GM12878 (cell line): ENCODE results near the gene SH2D5. TPM values are rescaled to one million over a fixed set of nuclear protein-coding genes. Genes with fewer than 3 reads are reported as not detected.

Source experiments
- ATAC-seq: fragments of 200-7000 bp; cut with Tn5 transposase; 3 replicates; pipeline ENCODE4 v1.9.1; 2020; ENCODE audit warnings: mild to moderate bottlenecking, moderate library complexity
- BruUV-seq: library from RNA; stranded (reverse); fragments of 400-500 nt; replicated peaks from 2 replicates; lab custom pipeline; 2021; lab: Mats Ljungman, UMichigan
- CTCF ChIA-PET: fragments of 300-600 bp; sonication (Branson Sonifier 250); formaldehyde crosslinking; extraction: SDS; loops from one replicate; lab custom pipeline; 2021; ENCODE audit warnings: inconsistent platforms; lab: Yijun Ruan, JAX
- POLR2A ChIA-PET: fragments of 350-600 bp; formaldehyde crosslinking; extraction: SDS; loops from one replicate; lab custom pipeline; 2021; ENCODE audit warnings: inconsistent platforms; lab: Charles Lee
- RAD21 ChIA-PET: fragments of 300-600 bp; sonication (Branson Sonifier 250); formaldehyde crosslinking; loops from one replicate; lab custom pipeline; 2023; ENCODE audit warnings: antibody characterized with exemption; ENCODE audit not compliant: unreplicated experiment; lab: Charles Lee
- SMC1A ChIA-PET: fragments of 300-600 bp; sonication (Branson Sonifier 250); formaldehyde crosslinking; loops from one replicate; lab custom pipeline; 2023; ENCODE audit not compliant: unreplicated experiment, uncharacterized antibody; lab: Charles Lee
- DNase-seq: peaks from one replicate; pipeline ENCODE4 v3.0.0-alpha.2; 2011; ENCODE audit warnings: low read depth, low spot score
- FAIRE-seq: peaks from 3 replicates; lab custom pipeline; 2011; peaks lifted over from hg19 to GRCh38; lab: Jason Lieb, UNC
- H2AFZ ChIP-seq: 2 replicates; pipeline ENCODE4 v1.6.0; 2011; ENCODE audit warnings: low read depth, low read length, control low read depth; ENCODE audit not compliant: control insufficient read depth
- H3K27ac ChIP-seq: 2 replicates; pipeline ENCODE4 v1.5.1; 2011; ENCODE audit warnings: control low read depth; ENCODE audit not compliant: control insufficient read depth, insufficient read depth
- H3K27me3 ChIP-seq, 2 experiments: replicated peaks in 1 of 2; 2 replicates each; pipeline versions ENCODE4 v1.6.0 to v1.6.1; 2011; ENCODE audit warnings: low read length in 1 of 2; ENCODE audit not compliant: control insufficient read depth in 2 of 2, insufficient read depth in 2 of 2
- H3K36me3 ChIP-seq, 2 experiments: 2 replicates each; pipeline ENCODE4 v1.5.1; 2011; ENCODE audit warnings: low read length in 1 of 2; ENCODE audit not compliant: control insufficient read depth in 2 of 2, insufficient read depth in 2 of 2
- H3K4me1 ChIP-seq: 2 replicates; pipeline ENCODE4 v1.6.1; 2011; ENCODE audit warnings: mild to moderate bottlenecking, low read length, moderate library complexity, mixed read lengths; ENCODE audit not compliant: control insufficient read depth, insufficient read depth
- H3K4me2 ChIP-seq: 2 replicates; pipeline ENCODE4 v1.6.0; 2011; ENCODE audit warnings: control low read depth; ENCODE audit not compliant: control insufficient read depth, insufficient read depth
- H3K4me3 ChIP-seq: fragments of 200-600 bp; sonication (generic); 2 replicates; pipeline ENCODE4 v1.5.1; 2016
- H3K79me2 ChIP-seq: 2 replicates; pipeline ENCODE4 v1.6.0; 2011; ENCODE audit warnings: low read length; ENCODE audit not compliant: control insufficient read depth, insufficient read depth
- H3K9ac ChIP-seq: 2 replicates; pipeline ENCODE4 v1.8.0; 2011; ENCODE audit warnings: low read length, control low read depth, mixed read lengths; ENCODE audit not compliant: control insufficient read depth, insufficient read depth
- H3K9me3 ChIP-seq: replicated peaks from 3 replicates; pipeline ENCODE4 v1.5.1; 2011; ENCODE audit warnings: mild to moderate bottlenecking, low read length; ENCODE audit not compliant: control insufficient read depth, insufficient read depth
- H4K20me1 ChIP-seq: 2 replicates; pipeline ENCODE4 v1.6.0; 2011; ENCODE audit not compliant: control insufficient read depth, insufficient read depth
- CUX1 ChIP-seq: IDR thresholded peaks from 2 replicates; pipeline ENCODE4 v1.6.1; 2012; ENCODE audit warnings: improper control_type of control experiment, low read depth, low read length; ENCODE audit not compliant: insufficient replicate concordance
- IKZF1 ChIP-seq: fragments of 450-650 bp; conservative IDR thresholded peaks from 2 replicates; pipeline ENCODE4 v1.6.1; 2017; ENCODE audit warnings: antibody characterized with exemption, mild to moderate bottlenecking
- IRF4 ChIP-seq: IDR thresholded peaks from 2 replicates; pipeline ENCODE4 v1.6.1; 2011; ENCODE audit warnings: low read depth, low read length
- MYB ChIP-seq: fragments of 150-350 bp; IDR thresholded peaks from 2 replicates; pipeline ENCODE4 v1.6.1; 2014; ENCODE audit warnings: mild to moderate bottlenecking, low read depth, low read length, borderline replicate concordance
- NKRF ChIP-seq: fragments of 450-650 bp; conservative IDR thresholded peaks from 2 replicates; pipeline ENCODE4 v1.6.1; 2017; ENCODE audit warnings: mild to moderate bottlenecking, moderate library complexity
- SPI1 ChIP-seq: IDR thresholded peaks from 2 replicates; pipeline ENCODE4 v1.6.1; 2011; ENCODE audit warnings: low read depth, mild to moderate bottlenecking, low read length, moderate library complexity, borderline replicate concordance; ENCODE audit not compliant: insufficient read depth
- TARDBP ChIP-seq: IDR thresholded peaks from 2 replicates; pipeline ENCODE4 v1.6.1; 2016; ENCODE audit warnings: borderline replicate concordance
- ZBTB33 ChIP-seq: fragments of 450-650 bp; IDR thresholded peaks from 2 replicates; pipeline ENCODE4 v1.6.1; 2017; ENCODE audit warnings: mild to moderate bottlenecking
- ZNF384 ChIP-seq: IDR thresholded peaks from 2 replicates; pipeline ENCODE4 v1.6.1; 2012; ENCODE audit warnings: low read depth, mild to moderate bottlenecking, low read length, improper control_type of control experiment, borderline replicate concordance
- ZZZ3 ChIP-seq: IDR thresholded peaks from 2 replicates; pipeline ENCODE4 v1.6.1; 2011; ENCODE audit warnings: low read depth; ENCODE audit not compliant: control insufficient read depth, insufficient read length
- WGBS: methylation state at CpG from one replicate; pipeline ENCODE4 v1.1.6; 2016; ENCODE audit warnings: low lambda C conversion rate; ENCODE audit not compliant: insufficient replicate concordance, insufficient coverage; ENCODE audit errors: missing lambda C conversion rate; 5-methylcytosine and 5-hydroxymethylcytosine counted together
- in situ Hi-C: fragments of 300-500 bp; cut with MboI; formaldehyde crosslinking; loops from 9 replicates; pipeline ENCODE4 v1.14.3; 2018; ENCODE audit warnings: mixed read lengths
- intact Hi-C: fragments of 100-400 bp; cut with micrococcal nuclease; formaldehyde crosslinking; loops from one replicate; pipeline ENCODE4 v1.14.2; 2022; ENCODE audit not compliant: unreplicated experiment
- polyA plus RNA-seq, 11 experiments: library from polyadenylated mRNA; depleted of rRNA in 4 of 11; unstranded in 6 of 11; stranded (reverse) in 5 of 11; fragments of >200 nt; fragmentation: Nextera tagmentation in 4 of 11; fragmentation: Illumina TruSeq in 1 of 11; extraction: Ambion mirVana in 4 of 11; extraction: Trizol in 1 of 11; gene quantifications; 1 replicate in 1 of 11; 2 replicates in 10 of 11; pipeline versions ENCODE4 v1.2.1 to v1.2.3, GENCODE V29; 2011 to 2016; ENCODE audit warnings: inconsistent platforms in 2 of 11, missing spikeins in 2 of 11, low read depth in 1 of 11
- total RNA-seq, 4 experiments: library from RNA; depleted of rRNA in 3 of 4; stranded (reverse); fragments of >200 nt in 3 of 4; fragmentation: Illumina TruSeq in 1 of 4; extraction: Trizol in 1 of 4; gene quantifications; 2 replicates each; pipeline versions ENCODE4 v1.2.1 to v1.2.3, GENCODE V29; 2013 to 2021

SH2D5 gene
- total and polyA plus RNA-seq, 10 of the 15 experiments (the other 5 are each of a cell fraction or from before 2014, with no cell fraction given) = 0.03 to 0.62 (median 0.20) TPM; not detected in 3

GRCh38 chr1:20730690-20731056, 1.8 kb downstream of the SH2D5 start:
- Histone ChIP-seq H3K4me1 (peaks cover 10% of the 10 kb centered on the region), H2AFZ (no peak overlapping the region), H3K4me2 (no peak overlapping the region), H3K79me2 (no peaks in the 10 kb centered on the region), H3K9ac (no peak overlapping the region), H3K27me3 (peaks cover 8 to 9% of the 10 kb centered on the region in 2 experiments; a peak in 3 of 4 replicates), H3K36me3 (no peaks in the 10 kb centered on the region), H3K9me3 (no peaks in the 10 kb centered on the region), H3K27ac (no peak overlapping the region), H4K20me1 (0 out of 2 replicates have a peak, but pooled peaks cover 2% of the 10 kb centered on the region), H3K4me3 (no peak overlapping the region)
- ATAC-seq (no peak), FAIRE-seq (no peak), DNase-seq (no peak)
- ChIA-PET POLR2A (interaction anchor here (0.7 to 2.8 kb wide), 2 partner anchors 56 to 67 kb away, joined by 3 to 7 read pairs; partner anchors contain the start of gene HP1BP3), CTCF (interaction anchor here (0.6 to 1.0 kb wide), 3 partner anchors 24 to 415 kb away, joined by 3 to 4 read pairs (median 4); no protein-coding TSS in a partner anchor), SMC1A (no interaction called here), RAD21 (interaction anchor here (1.5 to 2.3 kb wide), 2 partner anchors 34 to 465 kb away, joined by 6 read pairs; no protein-coding TSS in a partner anchor)
- intact Hi-C loops (no loop called here), in situ Hi-C loops (no loop called here)
- 32% methylated on average over 4 of the region's 4 CpGs for WGBS
- no TSS peak for BruUV-seq
- TF ChIP-seq MYB (no peak), CUX1 (no peak), SPI1 (no peak), ZNF384 (no peak), IKZF1 (no peak), ZZZ3 (no peak), TARDBP (no peak), IRF4 (no peak), NKRF (no peak), ZBTB33 (no peak)
